Heart right ventricle (tissue), 16 donors: ENCODE results near the gene TMTC2. TPM values are rescaled to one million over a fixed set of nuclear protein-coding genes. Genes with fewer than 3 reads are reported as not detected.

ENCODE experiments used
- ATAC-seq, 8 donors: fragments of 200-7000 bp; cut with Tn5 transposase; one replicate each; pipeline ENCODE4 v1.9.1; 2020; ENCODE audit warnings: mild to moderate bottlenecking in 8 of 8, moderate library complexity in 8 of 8, moderate number of reproducible peaks in 1 of 8
- DNase-seq, 2 donors: peaks; one replicate each; pipeline ENCODE4 v3.0.0-alpha.2; 2020
- H3K27ac ChIP-seq, 10 donors: fragments of 200-600 bp; sonication (generic) in 2 of 10; one replicate each; pipeline versions ENCODE4 v1.5.0 to v1.8.0; 2020 to 2022; ENCODE audit warnings: mild to moderate bottlenecking in 3 of 10
- H3K27me3 ChIP-seq, 7 donors: fragments of 200-600 bp; one replicate each; pipeline ENCODE4 v1.8.0; 2021 to 2022; ENCODE audit warnings: mild to moderate bottlenecking in 2 of 7
- H3K36me3 ChIP-seq, 9 donors: fragments of 200-600 bp; sonication (generic) in 1 of 9; one replicate each; pipeline versions ENCODE4 v1.5.0 to v1.8.0; 2020 to 2022; ENCODE audit warnings: mild to moderate bottlenecking in 2 of 9
- H3K4me1 ChIP-seq, 9 donors: fragments of 200-600 bp; sonication (generic) in 1 of 9; one replicate each; pipeline versions ENCODE4 v1.5.0 to v1.8.0; 2020 to 2022; ENCODE audit warnings: mild to moderate bottlenecking in 4 of 9
- H3K4me3 ChIP-seq, 10 donors: fragments of 200-600 bp; sonication (generic) in 2 of 10; one replicate each; pipeline versions ENCODE4 v1.5.0 to v1.8.0; 2020 to 2022; ENCODE audit warnings: mild to moderate bottlenecking in 7 of 10, moderate library complexity in 2 of 10
- H3K9me3 ChIP-seq, 11 donors: fragments of 200-600 bp in 10 of 11; sonication (generic) in 2 of 11; one replicate each; pipeline versions ENCODE4 v1.5.0 to v1.8.0; 2013 to 2022; ENCODE audit warnings: mild to moderate bottlenecking in 2 of 11, control low read depth in 1 of 11, moderate library complexity in 1 of 11
- WGBS, 2 donors: extraction: QIAGEN DNeasy Blood & Tissue Kit; methylation state at CpG; one replicate each; pipeline ENCODE4 v1.1.7; 2013; ENCODE audit warnings: inconsistent platforms in 1 of 2; 5-methylcytosine and 5-hydroxymethylcytosine counted together
- intact Hi-C, 10 donors: fragments of 100-400 bp; cut with DNase I; formaldehyde crosslinking; loops; one replicate each; pipeline versions ENCODE4 v1.11.1 to v1.14.2; 2022
- polyA plus RNA-seq, 2 donors: library from polyadenylated mRNA; stranded (reverse); fragments of 200-250 nt; gene quantifications; one replicate each; pipeline ENCODE4 v1.2.3, GENCODE V29; 2013
- total RNA-seq, 10 donors: library from RNA; stranded (reverse); fragmentation: NEBNext Ultra II Directional in 3 of 10; extraction: Animal tissue kit (Norgen Biotek cat#: 25700) in 3 of 10; gene quantifications; one replicate each; pipeline versions ENCODE4 v1.2.1 to v1.2.4, GENCODE V29; 2021 to 2023
- TF ChIP-seq, protein P1 (sequence below), 9 donors: fragments of 200-600 bp; sonication (generic) in 2 of 9; IDR thresholded peaks; one replicate each; pipeline versions ENCODE4 v1.5.0 to v1.8.0; 2021 to 2022; ENCODE audit warnings: antibody characterized with exemption in 9 of 9, mild to moderate bottlenecking in 5 of 9, moderate library complexity in 1 of 9
- donor health status: Arrhythmogenic right ventricular cardiomyopathy.
- donor health status: ischemic (EF 13 %, LVEDD 7.1; RV severe dilation, severe dysfunction).
- donor health status: healthy with polysubstance abuse.
- donor health status: DM: no; HTN: yes; CAD: no.
- donor health status: DM: no; HTN: no; CAD: no.
- donor health status: ischemic (EF 25% LVEDD 6.9; RV normal size, moderate dysfunction).
- donor health status: ischemic (EF 25% LVEDD 5.7; RV mildly dilated, moderate dysfunction).
- donor health status: healthy.
- donor health status: DM: yes; HTN: yes; CAD: no.
- donor health status: Ischemic cardiomyopathy.
- donor health status: ischemic (EF 35%, LVEDD 5.7; RV mildly dilated, moderate dysfunction).
- donor health status: nonischemic (EF 11% LVEDD 7.7; RV severe dilation, severe dysfunction).
- donor health status: DM: yes; HTN: yes; CAD: no.
- donor health status: PGD.
- donor health status: ischemic (EF 29% LVEDD 5.4; RV normal size, mild dysfunction).
- donor health status: nonischemic (EF 23%, LVEDD 6.1; RV moderate dilation, normal function).

TMTC2 gene
- total and polyA plus RNA-seq, 12 donors = 1.6 to 4.4 (median 2.6) TPM

- 80 to 82% methylated on average over 5 of the region's 5 CpGs for WGBS, 2 donors
- Histone ChIP-seq H3K4me3 (no peak overlapping the region), H3K27me3 (no peaks in the 10 kb centered on the region), H3K4me1 (no peaks in the 10 kb centered on the region), H3K27ac (no peak overlapping the region), H3K9me3 (no peaks in the 10 kb centered on the region), H3K36me3 (no peaks in the 10 kb centered on the region)
- intact Hi-C loops = no loop called here
- ATAC-seq (no peak), DNase-seq (no peak)
- TF ChIP-seq, protein P1, sequence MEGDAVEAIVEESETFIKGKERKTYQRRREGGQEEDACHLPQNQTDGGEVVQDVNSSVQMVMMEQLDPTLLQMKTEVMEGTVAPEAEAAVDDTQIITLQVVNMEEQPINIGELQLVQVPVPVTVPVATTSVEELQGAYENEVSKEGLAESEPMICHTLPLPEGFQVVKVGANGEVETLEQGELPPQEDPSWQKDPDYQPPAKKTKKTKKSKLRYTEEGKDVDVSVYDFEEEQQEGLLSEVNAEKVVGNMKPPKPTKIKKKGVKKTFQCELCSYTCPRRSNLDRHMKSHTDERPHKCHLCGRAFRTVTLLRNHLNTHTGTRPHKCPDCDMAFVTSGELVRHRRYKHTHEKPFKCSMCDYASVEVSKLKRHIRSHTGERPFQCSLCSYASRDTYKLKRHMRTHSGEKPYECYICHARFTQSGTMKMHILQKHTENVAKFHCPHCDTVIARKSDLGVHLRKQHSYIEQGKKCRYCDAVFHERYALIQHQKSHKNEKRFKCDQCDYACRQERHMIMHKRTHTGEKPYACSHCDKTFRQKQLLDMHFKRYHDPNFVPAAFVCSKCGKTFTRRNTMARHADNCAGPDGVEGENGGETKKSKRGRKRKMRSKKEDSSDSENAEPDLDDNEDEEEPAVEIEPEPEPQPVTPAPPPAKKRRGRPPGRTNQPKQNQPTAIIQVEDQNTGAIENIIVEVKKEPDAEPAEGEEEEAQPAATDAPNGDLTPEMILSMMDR (IDR thresholded peaks at IDR 0.05) = no peak
Measured at GRCh38 chr12:82774666-82775065, 88.0 kb downstream of the TMTC2 start.

DNA sequence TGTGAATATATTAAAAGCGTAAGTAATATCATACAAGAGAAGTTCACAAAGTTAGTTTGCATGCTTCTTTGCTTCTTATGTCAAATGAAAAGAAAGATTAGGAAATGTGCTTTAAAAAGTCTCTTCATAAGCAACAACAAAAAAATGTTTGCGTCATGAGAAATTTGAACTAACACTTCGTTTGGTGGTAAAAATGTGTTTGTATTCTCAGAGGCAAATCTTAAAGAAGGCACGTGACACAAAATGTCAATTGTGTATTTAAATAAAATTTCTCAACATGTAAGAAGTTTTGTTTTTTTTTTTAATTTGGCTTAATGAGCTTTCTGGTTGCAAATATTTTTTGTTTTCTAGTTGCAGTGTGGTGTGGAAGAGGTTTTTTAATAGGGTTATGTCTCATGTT lies 93.8 kb downstream of the TMTC2 start:
- Histone ChIP-seq H3K27me3 (no peaks in the 10 kb centered on the region), H3K9me3 (no peaks in the 10 kb centered on the region), H3K27ac (no peak overlapping the region), H3K4me3 (no peak overlapping the region), H3K36me3 (no peaks in the 10 kb centered on the region), H3K4me1 (no peaks in the 10 kb centered on the region)
- no peak for DNase-seq
- intact Hi-C loops = no loop called here
- WGBS, 2 donors = 83 to 85% methylated on average over 4 of the region's 4 CpGs
- TF ChIP-seq, protein P1 (IDR thresholded peaks at IDR 0.05) = no peak
- no peak for ATAC-seq

GRCh38 chr12:82781309-82781997 lies 94.7 kb downstream of the TMTC2 start:
- H3K27me3 ChIP-seq = no peaks in the 10 kb centered on the region
- intact Hi-C loops = no loop called here
- WGBS, 2 donors = 67 to 78% methylated on average over 5 of the region's 5 CpGs
- no peaks in the 10 kb centered on the region for H3K36me3 ChIP-seq
- no peak overlapping the region for H3K27ac ChIP-seq
- peak in 1 of 8 donors; percentile 34 for ATAC-seq
- H3K4me1 ChIP-seq = no peaks in the 10 kb centered on the region
- no peak for DNase-seq
- H3K4me3 ChIP-seq = no peak overlapping the region
- TF ChIP-seq, protein P1 (IDR thresholded peaks at IDR 0.05) = no peak
- no peaks in the 10 kb centered on the region for H3K9me3 ChIP-seq

DNA sequence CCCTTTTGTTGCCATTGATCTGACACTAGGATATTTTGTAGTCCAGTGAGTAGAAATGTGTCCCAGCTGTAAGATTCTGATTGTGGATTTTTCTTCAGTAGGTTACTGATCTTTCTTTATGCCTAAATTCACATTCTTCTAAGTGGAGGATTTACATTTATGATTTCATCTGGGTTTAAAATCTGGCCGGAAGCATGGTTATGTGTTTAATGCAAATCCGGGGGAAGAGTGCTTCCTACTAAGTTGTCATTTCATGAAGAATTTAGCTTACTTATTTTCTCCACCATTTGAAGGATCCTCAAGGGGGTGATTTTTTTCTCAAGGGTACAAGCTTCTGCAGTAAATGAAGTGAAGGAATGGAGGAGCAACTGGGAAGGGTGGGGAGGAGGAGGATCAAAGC lies 96.7 kb downstream of the TMTC2 start:
- H3K9me3 ChIP-seq = no peaks in the 10 kb centered on the region
- ATAC-seq (no peak), DNase-seq (no peak)
- H3K27ac ChIP-seq = no peak overlapping the region
- H3K27me3 ChIP-seq = no peaks in the 10 kb centered on the region
- H3K4me1 ChIP-seq = no peaks in the 10 kb centered on the region
- H3K4me3 ChIP-seq = no peak overlapping the region
- TF ChIP-seq, protein P1 (IDR thresholded peaks at IDR 0.05) = no peak
- intact Hi-C loops = no loop called here
- no peaks in the 10 kb centered on the region for H3K36me3 ChIP-seq
- 90 to 93% methylated on average over 2 of the region's 2 CpGs for WGBS, 2 donors
